RWPE1 (cell line): ENCODE measurements around the gene B3GNT4.
"Not testable (repeated sequence)": the region's sequence is repeated elsewhere in the genome, so short reads cannot be mapped to it uniquely, and the experiment has no call there.

Source experiments
- CTCF ChIA-PET: fragments of 350-600 bp; sonication (Branson Sonifier 250); formaldehyde crosslinking; extraction: SDS; loops from one replicate; lab custom pipeline; 2021; lab: Yijun Ruan, JAX
- POLR2A ChIA-PET: fragments of 400-600 bp; formaldehyde crosslinking; extraction: SDS; loops from one replicate; lab custom pipeline; 2020; ENCODE audit warnings: antibody characterized with exemption; ENCODE audit not compliant: low non-redundant PET; lab: Yijun Ruan, JAX
- DNase-seq: peaks from one replicate; pipeline ENCODE4 v3.0.0; 2012; ENCODE audit warnings: low spot score
- H3K27ac ChIP-seq: fragments of 450-650 bp; 2 replicates; pipeline ENCODE4 v1.5.1; 2017
- TF ChIP-seq, protein P1 (sequence below): fragments of 450-650 bp; conservative IDR thresholded peaks from 2 replicates; pipeline ENCODE4 v1.5.1; 2017; ENCODE audit warnings: low read depth, mild to moderate bottlenecking

Gene B3GNT4

DNA sequence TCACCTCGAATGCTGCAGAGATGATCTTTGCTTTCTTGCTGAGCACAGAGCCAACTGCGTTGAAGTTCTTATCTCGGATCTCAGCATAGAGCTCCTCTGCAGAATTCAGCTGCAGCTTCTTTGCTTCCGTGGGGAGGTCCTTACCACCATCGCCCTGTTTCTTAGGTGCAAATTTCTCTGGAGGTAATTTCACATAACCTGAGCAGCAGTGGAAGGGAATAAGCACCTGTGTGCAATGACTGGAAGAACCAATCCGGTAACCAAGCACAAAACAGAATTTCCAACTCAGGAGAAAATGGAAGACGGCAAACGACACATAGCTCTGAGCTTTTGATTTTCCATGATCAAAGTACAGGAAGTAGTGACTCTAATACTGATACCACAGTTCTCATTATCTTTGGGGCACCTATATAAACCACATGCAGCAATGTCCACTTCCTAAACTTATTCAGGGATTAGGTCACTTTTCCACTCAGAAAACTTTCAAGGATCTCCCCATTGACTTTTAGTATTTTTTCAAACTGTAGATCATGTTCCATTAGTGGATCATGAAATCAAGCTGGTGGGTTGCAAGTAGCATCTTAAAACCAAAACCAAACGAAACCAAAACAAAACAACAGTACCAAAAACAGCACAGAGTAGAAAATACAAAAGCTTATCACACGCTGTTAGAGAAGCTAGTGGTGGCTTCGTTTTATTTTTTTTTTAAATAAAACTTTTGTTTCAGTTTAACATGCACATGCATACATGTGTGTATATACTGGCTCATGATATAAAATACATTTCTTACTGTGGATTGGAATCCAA lies 41.3 kb downstream of the B3GNT4 start:
- no peak overlapping the region for H3K27ac ChIP-seq
- CTCF ChIA-PET, result interaction anchor here (0.6 to 0.7 kb wide), 3 partner anchors 8 to 433 kb away, joined by 3 to 9 read pairs (median 4); no protein-coding TSS in a partner anchor
- peak; percentile 34 for DNase-seq
- POLR2A ChIA-PET, result no interaction called here
- TF ChIP-seq, protein P1, sequence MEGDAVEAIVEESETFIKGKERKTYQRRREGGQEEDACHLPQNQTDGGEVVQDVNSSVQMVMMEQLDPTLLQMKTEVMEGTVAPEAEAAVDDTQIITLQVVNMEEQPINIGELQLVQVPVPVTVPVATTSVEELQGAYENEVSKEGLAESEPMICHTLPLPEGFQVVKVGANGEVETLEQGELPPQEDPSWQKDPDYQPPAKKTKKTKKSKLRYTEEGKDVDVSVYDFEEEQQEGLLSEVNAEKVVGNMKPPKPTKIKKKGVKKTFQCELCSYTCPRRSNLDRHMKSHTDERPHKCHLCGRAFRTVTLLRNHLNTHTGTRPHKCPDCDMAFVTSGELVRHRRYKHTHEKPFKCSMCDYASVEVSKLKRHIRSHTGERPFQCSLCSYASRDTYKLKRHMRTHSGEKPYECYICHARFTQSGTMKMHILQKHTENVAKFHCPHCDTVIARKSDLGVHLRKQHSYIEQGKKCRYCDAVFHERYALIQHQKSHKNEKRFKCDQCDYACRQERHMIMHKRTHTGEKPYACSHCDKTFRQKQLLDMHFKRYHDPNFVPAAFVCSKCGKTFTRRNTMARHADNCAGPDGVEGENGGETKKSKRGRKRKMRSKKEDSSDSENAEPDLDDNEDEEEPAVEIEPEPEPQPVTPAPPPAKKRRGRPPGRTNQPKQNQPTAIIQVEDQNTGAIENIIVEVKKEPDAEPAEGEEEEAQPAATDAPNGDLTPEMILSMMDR, result no peak

GRCh38 chr12:122245553-122245952 lies 42.0 kb downstream of the B3GNT4 start:
- POLR2A ChIA-PET, result no interaction called here
- no peak overlapping the region for H3K27ac ChIP-seq
- CTCF ChIA-PET, result no interaction called here
- TF ChIP-seq, protein P1, result no peak
- no peak for DNase-seq

- TF ChIP-seq, protein P1, result no peak
- H3K27ac ChIP-seq, result no peak overlapping the region
- no peak for DNase-seq
- ChIA-PET CTCF (no interaction called here), POLR2A (no interaction called here)
These were observed 46.5 kb downstream of the B3GNT4 start for GRCh38 chr12:122250047-122250446.

- POLR2A ChIA-PET, result interaction anchor here (0.6 to 1.4 kb wide), 2 partner anchors 15 to 324 kb away, joined by 4 read pairs; no protein-coding TSS in a partner anchor
- TF ChIP-seq, protein P1, result no peak
- CTCF ChIA-PET, result no interaction called here
- no peak for DNase-seq
- no peak overlapping the region for H3K27ac ChIP-seq
These were observed 47.0 kb downstream of the B3GNT4 start for GRCh38 chr12:122250536-122250935.

DNA sequence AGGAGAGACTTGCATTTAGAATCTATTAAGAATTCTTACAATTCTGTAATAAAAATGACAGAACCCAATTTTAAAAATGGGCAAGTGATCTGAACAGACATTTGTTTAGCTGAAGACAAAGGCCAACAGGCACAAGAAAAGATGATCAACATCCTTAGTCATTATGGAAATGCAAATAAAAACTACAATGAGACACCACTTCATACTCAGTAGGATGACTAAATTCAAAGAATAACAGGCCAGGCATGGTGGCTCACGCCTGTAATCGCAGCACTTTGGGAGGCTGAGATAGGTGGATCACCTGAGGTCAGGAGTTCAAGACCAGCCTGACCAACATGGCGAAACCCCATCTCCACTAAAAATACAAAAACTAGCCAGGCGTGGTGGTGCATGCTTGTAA lies 55.0 kb downstream of the B3GNT4 start:
- CTCF ChIA-PET, H3K27ac ChIP-seq, DNase-seq: not testable (repeated sequence)
- POLR2A ChIA-PET, result interaction anchor here (0.7 kb wide), 1 partner anchor 684 kb away, joined by 9 read pairs; no protein-coding TSS in a partner anchor
